ENCODE results near the gene CEBPE.

- no peak for TF ChIP-seq RXRA (IDR thresholded peaks at IDR 0.05)
- TF ChIP-seq SP1 (IDR thresholded peaks at IDR 0.05), result no peak
- no peak for TF ChIP-seq CTCF (IDR thresholded peaks at IDR 0.05; ENCODE audit: low read depth, low read length, missing input control)
- no peak for TF ChIP-seq YY1 (IDR thresholded peaks at IDR 0.05)
- TF ChIP-seq REST (IDR thresholded peaks at IDR 0.05), result no peak
- TF ChIP-seq, protein P1, sequence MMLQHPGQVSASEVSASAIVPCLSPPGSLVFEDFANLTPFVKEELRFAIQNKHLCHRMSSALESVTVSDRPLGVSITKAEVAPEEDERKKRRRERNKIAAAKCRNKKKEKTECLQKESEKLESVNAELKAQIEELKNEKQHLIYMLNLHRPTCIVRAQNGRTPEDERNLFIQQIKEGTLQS (IDR thresholded peaks at IDR 0.05), result no peak
- TF ChIP-seq, protein P2, sequence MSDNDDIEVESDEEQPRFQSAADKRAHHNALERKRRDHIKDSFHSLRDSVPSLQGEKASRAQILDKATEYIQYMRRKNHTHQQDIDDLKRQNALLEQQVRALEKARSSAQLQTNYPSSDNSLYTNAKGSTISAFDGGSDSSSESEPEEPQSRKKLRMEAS (IDR thresholded peaks at IDR 0.05), result no peak
- TF ChIP-seq, protein P3, sequence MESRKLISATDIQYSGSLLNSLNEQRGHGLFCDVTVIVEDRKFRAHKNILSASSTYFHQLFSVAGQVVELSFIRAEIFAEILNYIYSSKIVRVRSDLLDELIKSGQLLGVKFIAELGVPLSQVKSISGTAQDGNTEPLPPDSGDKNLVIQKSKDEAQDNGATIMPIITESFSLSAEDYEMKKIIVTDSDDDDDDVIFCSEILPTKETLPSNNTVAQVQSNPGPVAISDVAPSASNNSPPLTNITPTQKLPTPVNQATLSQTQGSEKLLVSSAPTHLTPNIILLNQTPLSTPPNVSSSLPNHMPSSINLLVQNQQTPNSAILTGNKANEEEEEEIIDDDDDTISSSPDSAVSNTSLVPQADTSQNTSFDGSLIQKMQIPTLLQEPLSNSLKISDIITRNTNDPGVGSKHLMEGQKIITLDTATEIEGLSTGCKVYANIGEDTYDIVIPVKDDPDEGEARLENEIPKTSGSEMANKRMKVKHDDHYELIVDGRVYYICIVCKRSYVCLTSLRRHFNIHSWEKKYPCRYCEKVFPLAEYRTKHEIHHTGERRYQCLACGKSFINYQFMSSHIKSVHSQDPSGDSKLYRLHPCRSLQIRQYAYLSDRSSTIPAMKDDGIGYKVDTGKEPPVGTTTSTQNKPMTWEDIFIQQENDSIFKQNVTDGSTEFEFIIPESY (IDR thresholded peaks at IDR 0.05), result no peak
Observed at GRCh38 chr14:23115039-23115731, 3.9 kb downstream of the CEBPE start.
